GM12878 (cell line): ENCODE results near the gene TMEM208. TPM values are rescaled to one million over a fixed set of nuclear protein-coding genes. Genes with fewer than 3 reads are reported as not detected.

Source experiments
- ATAC-seq: fragments of 200-7000 bp; cut with Tn5 transposase; 3 replicates; pipeline ENCODE4 v1.9.1; 2020; ENCODE audit warnings: mild to moderate bottlenecking, moderate library complexity
- BruUV-seq: library from RNA; stranded (reverse); fragments of 400-500 nt; replicated peaks from 2 replicates; lab custom pipeline; 2021; lab: Mats Ljungman, UMichigan
- CTCF ChIA-PET: fragments of 300-600 bp; sonication (Branson Sonifier 250); formaldehyde crosslinking; extraction: SDS; loops from one replicate; lab custom pipeline; 2021; ENCODE audit warnings: inconsistent platforms; lab: Yijun Ruan, JAX
- POLR2A ChIA-PET: fragments of 350-600 bp; formaldehyde crosslinking; extraction: SDS; loops from one replicate; lab custom pipeline; 2021; ENCODE audit warnings: inconsistent platforms; lab: Charles Lee
- RAD21 ChIA-PET: fragments of 300-600 bp; sonication (Branson Sonifier 250); formaldehyde crosslinking; loops from one replicate; lab custom pipeline; 2023; ENCODE audit warnings: antibody characterized with exemption; ENCODE audit not compliant: unreplicated experiment; lab: Charles Lee
- SMC1A ChIA-PET: fragments of 300-600 bp; sonication (Branson Sonifier 250); formaldehyde crosslinking; loops from one replicate; lab custom pipeline; 2023; ENCODE audit not compliant: unreplicated experiment, uncharacterized antibody; lab: Charles Lee
- DNase-seq: peaks from one replicate; pipeline ENCODE4 v3.0.0-alpha.2; 2011; ENCODE audit warnings: low read depth, low spot score
- FAIRE-seq: peaks from 3 replicates; lab custom pipeline; 2011; peaks lifted over from hg19 to GRCh38; lab: Jason Lieb, UNC
- H2AFZ ChIP-seq: 2 replicates; pipeline ENCODE4 v1.6.0; 2011; ENCODE audit warnings: low read depth, low read length, control low read depth; ENCODE audit not compliant: control insufficient read depth
- H3K27ac ChIP-seq: 2 replicates; pipeline ENCODE4 v1.5.1; 2011; ENCODE audit warnings: control low read depth; ENCODE audit not compliant: control insufficient read depth, insufficient read depth
- H3K27me3 ChIP-seq, 2 experiments: replicated peaks in 1 of 2; 2 replicates each; pipeline versions ENCODE4 v1.6.0 to v1.6.1; 2011; ENCODE audit warnings: low read length in 1 of 2; ENCODE audit not compliant: control insufficient read depth in 2 of 2, insufficient read depth in 2 of 2
- H3K36me3 ChIP-seq, 2 experiments: 2 replicates each; pipeline ENCODE4 v1.5.1; 2011; ENCODE audit warnings: low read length in 1 of 2; ENCODE audit not compliant: control insufficient read depth in 2 of 2, insufficient read depth in 2 of 2
- H3K4me1 ChIP-seq: 2 replicates; pipeline ENCODE4 v1.6.1; 2011; ENCODE audit warnings: mild to moderate bottlenecking, low read length, moderate library complexity, mixed read lengths; ENCODE audit not compliant: control insufficient read depth, insufficient read depth
- H3K4me2 ChIP-seq: 2 replicates; pipeline ENCODE4 v1.6.0; 2011; ENCODE audit warnings: control low read depth; ENCODE audit not compliant: control insufficient read depth, insufficient read depth
- H3K4me3 ChIP-seq: fragments of 200-600 bp; sonication (generic); 2 replicates; pipeline ENCODE4 v1.5.1; 2016
- H3K79me2 ChIP-seq: 2 replicates; pipeline ENCODE4 v1.6.0; 2011; ENCODE audit warnings: low read length; ENCODE audit not compliant: control insufficient read depth, insufficient read depth
- H3K9ac ChIP-seq: 2 replicates; pipeline ENCODE4 v1.8.0; 2011; ENCODE audit warnings: low read length, control low read depth, mixed read lengths; ENCODE audit not compliant: control insufficient read depth, insufficient read depth
- H3K9me3 ChIP-seq: replicated peaks from 3 replicates; pipeline ENCODE4 v1.5.1; 2011; ENCODE audit warnings: mild to moderate bottlenecking, low read length; ENCODE audit not compliant: control insufficient read depth, insufficient read depth
- H4K20me1 ChIP-seq: 2 replicates; pipeline ENCODE4 v1.6.0; 2011; ENCODE audit not compliant: control insufficient read depth, insufficient read depth
- CREB1 ChIP-seq: IDR thresholded peaks from 2 replicates; pipeline ENCODE4 v1.6.1; 2012; ENCODE audit warnings: low read depth, mild to moderate bottlenecking, inconsistent platforms
- EGR1 ChIP-seq, 2 experiments: IDR thresholded peaks; 1 replicate in 1 of 2; 2 replicates in 1 of 2; pipeline ENCODE4 v1.6.1; 2011 to 2012; ENCODE audit warnings: low read depth in 2 of 2, low read length in 2 of 2, borderline replicate concordance in 1 of 2, mild to moderate bottlenecking in 1 of 2, moderate library complexity in 1 of 2
- NFYA ChIP-seq: IDR thresholded peaks from 2 replicates; pipeline ENCODE4 v1.6.1; 2011; ENCODE audit warnings: low read depth, mild to moderate bottlenecking, low read length, improper control_type of control experiment, borderline replicate concordance
- NFYB ChIP-seq: IDR thresholded peaks from 2 replicates; pipeline ENCODE4 v1.6.1; 2011; ENCODE audit warnings: low read depth, mild to moderate bottlenecking, low read length, improper control_type of control experiment, moderate library complexity; ENCODE audit not compliant: insufficient read depth
- WGBS: methylation state at CpG from one replicate; pipeline ENCODE4 v1.1.6; 2016; ENCODE audit warnings: low lambda C conversion rate; ENCODE audit not compliant: insufficient replicate concordance, insufficient coverage; ENCODE audit errors: missing lambda C conversion rate; 5-methylcytosine and 5-hydroxymethylcytosine counted together
- in situ Hi-C: fragments of 300-500 bp; cut with MboI; formaldehyde crosslinking; loops from 9 replicates; pipeline ENCODE4 v1.14.3; 2018; ENCODE audit warnings: mixed read lengths
- intact Hi-C: fragments of 100-400 bp; cut with micrococcal nuclease; formaldehyde crosslinking; loops from one replicate; pipeline ENCODE4 v1.14.2; 2022; ENCODE audit not compliant: unreplicated experiment
- polyA plus RNA-seq, 11 experiments: library from polyadenylated mRNA; depleted of rRNA in 4 of 11; unstranded in 6 of 11; stranded (reverse) in 5 of 11; fragments of >200 nt; fragmentation: Nextera tagmentation in 4 of 11; fragmentation: Illumina TruSeq in 1 of 11; extraction: Ambion mirVana in 4 of 11; extraction: Trizol in 1 of 11; gene quantifications; 1 replicate in 1 of 11; 2 replicates in 10 of 11; pipeline versions ENCODE4 v1.2.1 to v1.2.3, GENCODE V29; 2011 to 2016; ENCODE audit warnings: inconsistent platforms in 2 of 11, missing spikeins in 2 of 11, low read depth in 1 of 11
- total RNA-seq, 4 experiments: library from RNA; depleted of rRNA in 3 of 4; stranded (reverse); fragments of >200 nt in 3 of 4; fragmentation: Illumina TruSeq in 1 of 4; extraction: Trizol in 1 of 4; gene quantifications; 2 replicates each; pipeline versions ENCODE4 v1.2.1 to v1.2.3, GENCODE V29; 2013 to 2021
- TF ChIP-seq, protein P1 (sequence below): fragments of 450-650 bp; IDR thresholded peaks from 2 replicates; pipeline ENCODE4 v1.6.1; 2017; ENCODE audit warnings: mild to moderate bottlenecking, moderate library complexity
- TF ChIP-seq, protein P2 (sequence below): fragments of 450-650 bp; IDR thresholded peaks from 2 replicates; pipeline ENCODE4 v1.6.1; 2016; ENCODE audit warnings: mild to moderate bottlenecking

TMEM208 gene
- total and polyA plus RNA-seq, 10 of the 15 experiments (the other 5 are each of a cell fraction or from before 2014, with no cell fraction given): 34.1 to 244 (median 54.1) TPM

DNA sequence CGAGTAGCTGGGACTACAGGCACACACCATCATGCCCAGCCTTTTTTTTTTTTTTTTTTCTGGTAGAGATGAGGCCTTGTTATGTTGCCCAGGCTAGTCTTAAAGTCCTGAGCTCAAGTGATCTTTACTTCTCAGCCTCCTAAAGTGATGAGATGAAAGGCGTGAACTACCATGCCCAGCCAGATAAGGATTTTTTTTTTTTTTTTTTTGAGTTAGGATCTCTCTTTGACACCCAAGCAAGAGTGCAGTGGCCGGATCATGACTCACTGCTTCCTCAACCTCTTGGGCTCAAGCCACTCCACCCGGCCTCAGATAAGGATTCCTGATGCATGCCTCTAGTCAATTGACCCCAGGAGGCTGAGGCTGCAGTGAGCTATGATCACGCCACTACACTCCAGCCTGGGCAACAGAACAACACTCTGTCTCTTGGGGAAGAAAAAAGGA lies 41.2 kb downstream of the TMEM208 start:
- TF ChIP-seq CREB1 (no peak), NFYA (no peak)
- TF ChIP-seq, all 136 proteins: peak for 0
- ChIA-PET SMC1A (interaction anchor here (0.6 to 1.3 kb wide), 2 partner anchors 71 to 476 kb away, joined by 3 read pairs; no protein-coding TSS in a partner anchor), CTCF (interaction anchor here (0.7 to 0.9 kb wide), 5 partner anchors 8 to 246 kb away, joined by 3 to 4 read pairs (median 4); no protein-coding TSS in a partner anchor), POLR2A (no interaction called here), RAD21 (interaction anchor here (0.7 kb wide), 1 partner anchor 197 kb away, joined by 3 read pairs; no protein-coding TSS in a partner anchor)
- Histone ChIP-seq H3K4me3 (no peak overlapping the region), H3K36me3 (no peaks in the 10 kb centered on the region), H3K4me2 (no peak overlapping the region), H3K79me2 (no peaks in the 10 kb centered on the region), H4K20me1 (no peaks in the 10 kb centered on the region), H3K9ac (no peak overlapping the region), H3K27me3 (no peaks in the 10 kb centered on the region), H3K27ac (no peak overlapping the region), H3K9me3 (no peaks in the 10 kb centered on the region), H3K4me1 (no peaks in the 10 kb centered on the region), H2AFZ (no peak overlapping the region)
- intact Hi-C loops (no loop called here), in situ Hi-C loops (no loop called here)
- ATAC-seq: no peak
- FAIRE-seq: no peak
- no peak for DNase-seq
- BruUV-seq: no TSS peak
- 60% methylated on average over 4 of the region's 5 CpGs for WGBS

DNA sequence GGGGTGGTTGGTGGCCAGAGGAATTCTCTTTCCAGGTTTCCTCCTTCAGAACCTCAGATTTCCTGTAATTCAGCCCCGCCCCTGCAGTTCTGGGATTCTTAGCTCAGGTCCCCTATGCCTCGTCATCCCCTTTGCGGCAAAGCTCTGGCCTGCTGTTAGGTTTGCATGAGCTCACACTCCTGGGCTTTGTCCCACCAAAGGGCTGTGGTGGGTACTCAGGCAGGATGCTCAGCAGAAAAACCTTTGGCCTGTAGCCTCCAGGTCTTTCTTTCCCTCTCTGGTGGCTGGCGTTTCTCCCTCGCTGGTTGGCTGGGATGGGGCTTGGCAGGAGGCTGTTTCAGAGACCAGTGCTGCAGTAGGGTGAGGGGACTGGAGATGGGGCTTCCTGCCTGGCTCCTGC lies 42.8 kb downstream of the TMEM208 start:
- Histone ChIP-seq H3K4me2 (no peak overlapping the region), H3K4me3 (no peak overlapping the region), H3K9ac (no peak overlapping the region), H3K4me1 (no peaks in the 10 kb centered on the region), H3K79me2 (no peaks in the 10 kb centered on the region), H3K27me3 (no peaks in the 10 kb centered on the region), H4K20me1 (no peaks in the 10 kb centered on the region), H3K27ac (no peak overlapping the region), H3K36me3 (no peaks in the 10 kb centered on the region), H2AFZ (no peak overlapping the region), H3K9me3 (no peaks in the 10 kb centered on the region)
- 85% methylated on average over 5 of the region's 5 CpGs for WGBS
- CTCF ChIA-PET: interaction anchor here (0.6 to 3.0 kb wide), 7 partner anchors 9 to 1488 kb away, joined by 3 to 20 read pairs (median 3); no protein-coding TSS in a partner anchor
- in situ Hi-C loops (no loop called here), intact Hi-C loops (no loop called here)
- TF ChIP-seq, protein P1, sequence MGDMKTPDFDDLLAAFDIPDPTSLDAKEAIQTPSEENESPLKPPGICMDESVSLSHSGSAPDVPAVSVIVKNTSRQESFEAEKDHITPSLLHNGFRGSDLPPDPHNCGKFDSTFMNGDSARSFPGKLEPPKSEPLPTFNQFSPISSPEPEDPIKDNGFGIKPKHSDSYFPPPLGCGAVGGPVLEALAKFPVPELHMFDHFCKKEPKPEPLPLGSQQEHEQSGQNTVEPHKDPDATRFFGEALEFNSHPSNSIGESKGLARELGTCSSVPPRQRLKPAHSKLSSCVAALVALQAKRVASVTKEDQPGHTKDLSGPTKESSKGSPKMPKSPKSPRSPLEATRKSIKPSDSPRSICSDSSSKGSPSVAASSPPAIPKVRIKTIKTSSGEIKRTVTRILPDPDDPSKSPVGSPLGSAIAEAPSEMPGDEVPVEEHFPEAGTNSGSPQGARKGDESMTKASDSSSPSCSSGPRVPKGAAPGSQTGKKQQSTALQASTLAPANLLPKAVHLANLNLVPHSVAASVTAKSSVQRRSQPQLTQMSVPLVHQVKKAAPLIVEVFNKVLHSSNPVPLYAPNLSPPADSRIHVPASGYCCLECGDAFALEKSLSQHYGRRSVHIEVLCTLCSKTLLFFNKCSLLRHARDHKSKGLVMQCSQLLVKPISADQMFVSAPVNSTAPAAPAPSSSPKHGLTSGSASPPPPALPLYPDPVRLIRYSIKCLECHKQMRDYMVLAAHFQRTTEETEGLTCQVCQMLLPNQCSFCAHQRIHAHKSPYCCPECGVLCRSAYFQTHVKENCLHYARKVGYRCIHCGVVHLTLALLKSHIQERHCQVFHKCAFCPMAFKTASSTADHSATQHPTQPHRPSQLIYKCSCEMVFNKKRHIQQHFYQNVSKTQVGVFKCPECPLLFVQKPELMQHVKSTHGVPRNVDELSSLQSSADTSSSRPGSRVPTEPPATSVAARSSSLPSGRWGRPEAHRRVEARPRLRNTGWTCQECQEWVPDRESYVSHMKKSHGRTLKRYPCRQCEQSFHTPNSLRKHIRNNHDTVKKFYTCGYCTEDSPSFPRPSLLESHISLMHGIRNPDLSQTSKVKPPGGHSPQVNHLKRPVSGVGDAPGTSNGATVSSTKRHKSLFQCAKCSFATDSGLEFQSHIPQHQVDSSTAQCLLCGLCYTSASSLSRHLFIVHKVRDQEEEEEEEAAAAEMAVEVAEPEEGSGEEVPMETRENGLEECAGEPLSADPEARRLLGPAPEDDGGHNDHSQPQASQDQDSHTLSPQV: no peak
- TF ChIP-seq EGR1 (IDR thresholded peaks at IDR 0.05; ENCODE audit: borderline replicate concordance in 1 of 2, low read depth in 2 of 2, low read length in 2 of 2) (no peak), NFYB (no peak), CREB1 (no peak)
- TF ChIP-seq, protein P2, sequence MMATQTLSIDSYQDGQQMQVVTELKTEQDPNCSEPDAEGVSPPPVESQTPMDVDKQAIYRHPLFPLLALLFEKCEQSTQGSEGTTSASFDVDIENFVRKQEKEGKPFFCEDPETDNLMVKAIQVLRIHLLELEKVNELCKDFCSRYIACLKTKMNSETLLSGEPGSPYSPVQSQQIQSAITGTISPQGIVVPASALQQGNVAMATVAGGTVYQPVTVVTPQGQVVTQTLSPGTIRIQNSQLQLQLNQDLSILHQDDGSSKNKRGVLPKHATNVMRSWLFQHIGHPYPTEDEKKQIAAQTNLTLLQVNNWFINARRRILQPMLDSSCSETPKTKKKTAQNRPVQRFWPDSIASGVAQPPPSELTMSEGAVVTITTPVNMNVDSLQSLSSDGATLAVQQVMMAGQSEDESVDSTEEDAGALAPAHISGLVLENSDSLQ: no peak
- ATAC-seq: no peak
- SMC1A ChIA-PET: interaction anchor here (0.6 to 1.1 kb wide), 2 partner anchors 69 to 413 kb away, joined by 3 read pairs; no protein-coding TSS in a partner anchor
- no TSS peak for BruUV-seq
- no peak for DNase-seq
- FAIRE-seq: no peak
- POLR2A ChIA-PET: interaction anchor here (0.6 kb wide), 1 partner anchor 116 kb away, joined by 3 read pairs; no protein-coding TSS in a partner anchor
- RAD21 ChIA-PET: no interaction called here
